Thymus (tissue), 11 donors: ENCODE results near the gene CCND3. TPM values are rescaled to one million over a fixed set of nuclear protein-coding genes. Genes with fewer than 3 reads are reported as not detected.

Source experiments
- DNase-seq, 9 donors: peaks; one replicate each; pipeline ENCODE4 v3.0.0-alpha.2; 2013; ENCODE audit warnings: low spot score in 9 of 9, low read depth in 6 of 9, missing footprints in 1 of 9
- H3K27ac ChIP-seq, 2 donors: one replicate each; pipeline ENCODE4 v1.5.1; 2013; ENCODE audit warnings: control low read depth in 1 of 2, low read depth in 1 of 2, low read length in 1 of 2, mild to moderate bottlenecking in 1 of 2, moderate library complexity in 1 of 2
- H3K27me3 ChIP-seq, 2 donors: one replicate each; pipeline ENCODE4 v1.5.1; 2013; ENCODE audit warnings: low read length in 1 of 2; ENCODE audit not compliant: control insufficient read depth in 2 of 2, insufficient read depth in 1 of 2
- H3K36me3 ChIP-seq, 2 donors: one replicate each; pipeline ENCODE4 v1.5.1; 2013; ENCODE audit warnings: low read length in 1 of 2, mild to moderate bottlenecking in 1 of 2, moderate library complexity in 1 of 2; ENCODE audit not compliant: control insufficient read depth in 2 of 2, insufficient read depth in 2 of 2
- H3K4me1 ChIP-seq, 2 donors: one replicate each; pipeline ENCODE4 v1.5.1; 2013; ENCODE audit warnings: low read length in 2 of 2; ENCODE audit not compliant: control insufficient read depth in 2 of 2, insufficient read depth in 2 of 2
- H3K4me3 ChIP-seq, 2 donors: one replicate each; pipeline ENCODE4 v1.5.1; 2013; ENCODE audit warnings: low read length in 2 of 2, control low read depth in 1 of 2, mild to moderate bottlenecking in 1 of 2
- H3K9me3 ChIP-seq, 2 donors: one replicate each; pipeline ENCODE4 v1.5.1; 2013; ENCODE audit warnings: low read length in 1 of 2, mild to moderate bottlenecking in 1 of 2; ENCODE audit not compliant: control insufficient read depth in 2 of 2, insufficient read depth in 1 of 2
- WGBS: extraction: QIAGEN DNeasy Blood & Tissue Kit; methylation state at CpG from one replicate; pipeline ENCODE4 v1.1.7; 2013; 5-methylcytosine and 5-hydroxymethylcytosine counted together
- polyA plus RNA-seq: library from polyadenylated mRNA; stranded (reverse); fragments of 200-250 nt; gene quantifications from one replicate; pipeline ENCODE4 v1.2.3, GENCODE V29; 2013
- total RNA-seq: library from RNA; stranded (reverse); fragments of 120-200 nt; gene quantifications from one replicate; pipeline ENCODE4 v1.2.4, GENCODE V29; 2013
- donor health status: healthy.

CCND3 gene
- total and polyA plus RNA-seq, 2 donors, result 131 to 277 TPM

DNA sequence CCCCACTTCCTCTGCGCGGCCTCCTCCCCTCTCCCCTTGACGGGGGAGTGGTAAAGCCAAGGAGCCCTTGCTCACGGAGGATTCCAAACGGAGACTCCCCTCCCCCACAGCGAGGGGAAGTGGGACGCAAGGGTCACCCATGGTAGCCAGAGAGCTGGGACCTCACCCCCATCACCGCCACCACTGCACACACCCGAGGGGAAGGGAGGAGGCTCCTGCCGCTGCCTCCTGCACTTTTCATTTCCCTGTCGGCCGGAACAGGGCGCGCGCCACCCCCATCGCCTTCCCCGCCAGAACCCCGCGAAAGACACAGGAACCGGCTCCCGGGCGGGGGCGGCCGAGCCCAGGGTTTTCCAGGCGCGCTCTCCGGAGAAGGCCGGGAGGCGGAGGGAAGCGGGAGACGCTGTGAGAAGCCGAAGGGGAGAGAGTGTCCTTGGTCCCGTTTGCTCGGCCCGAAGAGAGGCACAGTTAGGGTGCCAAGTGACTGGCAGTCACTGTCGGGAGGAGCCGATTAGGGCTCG, 789 bp downstream of the CCND3 start:
- H3K4me1 ChIP-seq, result peaks cover 48 to 61% of the 10 kb centered on the region in 2 donors
- H3K27me3 ChIP-seq, result no peaks in the 10 kb centered on the region
- peak overlapping the region; percentile 77 to 93 for H3K27ac ChIP-seq

GRCh38 chr6:41939848-41940758, 1.5 kb downstream of the CCND3 start:
- no peaks in the 10 kb centered on the region for H3K9me3 ChIP-seq
- peak in 2 of 9 donors; percentile 14 to 42 for DNase-seq

More for the DNA sequence above, 789 bp downstream of the CCND3 start:
- DNase-seq, result peak in 5 of 9 donors; percentile 63 to 88 (median 76)
- no peaks in the 10 kb centered on the region for H3K9me3 ChIP-seq
- H3K36me3 ChIP-seq, result peaks cover 46% of the 10 kb centered on the region in 2 donors
- H3K4me3 ChIP-seq, result peak overlapping the region; percentile 62 to 99
- WGBS, result under 1% methylated on average over 38 of the region's 38 CpGs

GRCh38 chr6:41939176-41939847, 2.3 kb downstream of the CCND3 start:
- no peaks in the 10 kb centered on the region for H3K9me3 ChIP-seq
- peak overlapping the region; percentile 78 to 93 for H3K27ac ChIP-seq
- peaks cover 59 to 61% of the 10 kb centered on the region in 2 donors for H3K36me3 ChIP-seq
- peak in 3 of 9 donors; percentile 32 to 60 (median 38) for DNase-seq
- no peaks in the 10 kb centered on the region for H3K27me3 ChIP-seq
- 7% methylated on average over 11 of the region's 11 CpGs for WGBS
- peaks cover 54 to 73% of the 10 kb centered on the region in 2 donors for H3K4me1 ChIP-seq
- peak overlapping the region; percentile 62 to 99 for H3K4me3 ChIP-seq

More at GRCh38 chr6:41939848-41940758, 1.5 kb downstream of the CCND3 start:
- 10% methylated on average over 27 of the region's 27 CpGs for WGBS
- H3K27ac ChIP-seq, result peak overlapping the region; percentile 68 to 93
- peaks cover 51 to 54% of the 10 kb centered on the region in 2 donors for H3K36me3 ChIP-seq
- peak overlapping the region; percentile 62 to 99 for H3K4me3 ChIP-seq
- H3K27me3 ChIP-seq, result no peaks in the 10 kb centered on the region
- H3K4me1 ChIP-seq, result peaks cover 54 to 66% of the 10 kb centered on the region in 2 donors

DNA sequence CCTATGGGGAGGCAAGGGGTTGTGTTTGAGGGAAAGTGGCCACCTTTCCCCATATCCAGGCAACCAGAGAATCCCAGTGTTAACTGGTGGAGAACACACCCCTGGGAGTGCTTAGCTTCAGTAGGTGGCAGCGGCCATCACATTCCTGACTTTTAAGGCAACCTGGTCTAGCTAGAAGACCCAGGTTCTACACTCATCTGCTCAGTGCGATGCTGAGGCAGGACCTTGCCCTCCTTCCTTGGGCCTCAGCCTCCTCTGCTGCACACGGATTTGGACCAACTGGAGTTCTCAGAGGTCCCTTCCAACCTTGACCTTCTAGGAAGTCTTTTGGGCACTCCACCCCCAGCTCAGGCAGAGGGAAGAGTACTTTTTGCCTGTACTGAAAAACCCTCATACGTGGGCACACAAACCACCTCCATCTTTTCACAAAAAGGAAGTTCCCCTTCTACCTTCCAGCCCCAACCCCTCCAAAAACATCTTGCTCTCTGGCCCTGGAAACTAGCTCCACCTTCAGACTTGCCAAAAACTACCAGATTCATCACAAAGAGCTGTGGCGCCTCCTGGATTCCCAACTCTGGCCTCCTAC, 2.9 kb downstream of the CCND3 start:
- WGBS, result 37% methylated on average over 5 of the region's 5 CpGs
- Histone ChIP-seq H3K36me3 (peaks cover 64 to 68% of the 10 kb centered on the region in 2 donors), H3K9me3 (no peaks in the 10 kb centered on the region), H3K4me3 (peak overlapping the region; percentile 62 to 99), H3K4me1 (peaks cover 54 to 74% of the 10 kb centered on the region in 2 donors), H3K27ac (peak overlapping the region; percentile 62 to 93), H3K27me3 (no peaks in the 10 kb centered on the region)
- peak in 1 of 9 donors; percentile 29 for DNase-seq

DNA sequence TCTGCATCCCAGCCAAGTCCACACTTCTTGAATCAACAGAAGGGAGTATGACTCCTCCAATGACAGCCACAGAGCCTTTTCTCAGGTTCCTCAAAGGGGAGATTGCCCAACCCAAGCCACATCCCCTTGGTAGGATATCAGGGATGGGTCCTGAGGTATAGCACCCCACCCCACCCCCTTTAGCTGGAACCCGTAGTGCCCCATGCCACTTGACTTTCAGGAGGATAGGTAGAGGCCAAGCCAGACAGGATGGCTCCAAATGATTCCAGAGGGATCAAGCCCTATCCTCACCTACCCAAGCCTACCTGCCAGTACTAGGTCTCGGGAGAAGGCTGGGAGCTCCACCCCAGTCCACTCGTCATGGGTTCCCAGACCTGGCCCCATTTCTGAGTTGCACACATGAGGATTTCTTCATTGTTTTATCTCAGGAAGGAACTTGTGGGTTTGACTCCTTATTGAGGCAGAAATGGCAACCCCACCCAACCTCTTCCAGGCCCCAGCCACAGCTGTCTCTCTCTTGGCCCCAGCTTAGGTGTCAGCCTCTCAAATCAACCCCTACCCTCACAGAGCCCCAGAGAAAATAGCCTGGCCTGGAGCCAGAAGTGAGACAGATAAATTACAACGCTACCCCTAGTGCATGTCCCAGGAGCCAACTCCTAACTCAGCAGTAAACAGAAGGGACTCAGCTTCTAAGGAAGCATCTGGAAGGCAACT, 3.6 kb downstream of the CCND3 start:
- WGBS, result 7% methylated on average over 4 of the region's 4 CpGs
- Histone ChIP-seq H3K27me3 (no peaks in the 10 kb centered on the region), H3K36me3 (peaks cover 68 to 74% of the 10 kb centered on the region in 2 donors), H3K4me1 (peaks cover 54 to 74% of the 10 kb centered on the region in 2 donors), H3K9me3 (no peaks in the 10 kb centered on the region), H3K4me3 (peak overlapping the region; percentile 62 to 99), H3K27ac (peak overlapping the region; percentile 62 to 93)
- peak in 4 of 9 donors; percentile 26 to 75 (median 40) for DNase-seq

- peaks cover 52 to 72% of the 10 kb centered on the region in 2 donors for H3K4me1 ChIP-seq
- DNase-seq, result no peak
- 58% methylated on average over 2 of the region's 2 CpGs for WGBS
- peak overlapping the region; percentile 8 to 99 for H3K4me3 ChIP-seq
- H3K36me3 ChIP-seq, result peaks cover 74 to 80% of the 10 kb centered on the region in 2 donors
- H3K27ac ChIP-seq, result peak overlapping the region in 1 of 2 donors; percentile 93
- H3K27me3 ChIP-seq, result no peaks in the 10 kb centered on the region
- no peaks in the 10 kb centered on the region for H3K9me3 ChIP-seq
Observed at GRCh38 chr6:41937472-41937860, 4.1 kb downstream of the CCND3 start.

DNA sequence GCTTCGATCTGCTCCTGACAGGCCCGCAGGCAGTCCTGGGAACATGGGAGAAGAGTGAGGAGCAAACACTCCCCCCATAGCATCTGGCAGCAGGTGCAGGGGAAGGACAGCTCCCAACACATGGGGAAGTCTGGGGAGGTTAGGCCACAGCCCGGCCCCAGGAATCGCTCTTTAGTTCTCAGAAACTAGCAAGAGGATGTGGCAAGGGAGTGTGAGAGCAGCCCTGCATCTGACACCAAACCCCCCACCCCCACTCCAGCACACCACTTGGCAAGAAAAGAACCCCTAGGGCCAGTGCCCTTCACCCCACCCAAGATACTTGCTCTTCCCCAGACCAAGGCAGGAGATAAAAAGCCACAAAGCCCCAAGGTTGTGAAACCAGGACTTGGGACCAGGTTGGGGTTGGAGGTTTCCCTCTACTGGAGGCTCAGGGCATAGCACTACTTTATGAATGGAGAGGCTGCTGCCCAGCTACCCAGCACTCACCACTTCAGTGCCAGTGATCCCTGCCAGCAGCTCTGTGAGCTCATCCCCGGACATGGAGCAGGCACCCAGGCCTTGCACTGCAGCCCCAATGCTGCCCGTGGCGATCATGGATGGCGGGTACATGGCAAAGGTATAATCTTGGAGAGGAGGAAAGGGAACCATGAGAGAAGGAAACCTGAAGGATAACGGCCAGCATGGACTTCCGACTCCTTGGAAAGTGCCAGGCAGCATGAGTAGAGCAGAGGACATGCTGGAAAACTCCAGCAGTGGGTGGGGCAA, 5.4 kb downstream of the CCND3 start:
- Histone ChIP-seq H3K27ac (peak overlapping the region; percentile 53 to 93), H3K9me3 (no peaks in the 10 kb centered on the region), H3K4me3 (peak overlapping the region; percentile 11 to 99), H3K36me3 (peaks cover 86 to 92% of the 10 kb centered on the region in 2 donors), H3K4me1 (peaks cover 49 to 65% of the 10 kb centered on the region in 2 donors), H3K27me3 (no peaks in the 10 kb centered on the region)
- DNase-seq, result peak in 6 of 9 donors; percentile 65 to 88 (median 74)
- WGBS, result 33% methylated on average over 10 of the region's 10 CpGs

DNA sequence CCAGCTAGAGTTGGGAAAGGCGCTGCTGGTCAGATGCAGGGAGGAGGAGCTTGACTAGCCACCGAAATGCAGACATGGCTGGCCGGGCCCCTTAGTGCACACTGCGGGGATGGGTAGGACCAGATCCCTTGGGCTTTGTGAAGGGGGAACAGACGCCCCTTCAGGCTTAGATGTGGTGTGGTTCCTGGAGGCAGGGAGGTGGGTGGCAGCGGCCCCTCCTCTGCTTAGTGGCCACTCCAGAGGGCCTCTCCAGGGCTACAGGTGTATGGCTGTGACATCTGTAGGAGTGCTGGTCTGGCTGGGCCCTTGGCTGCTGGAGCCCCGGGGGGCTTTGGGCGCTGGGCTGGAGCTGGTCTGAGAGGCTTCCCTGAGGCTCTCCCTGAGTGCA, 5.9 kb downstream of the CCND3 start:
- DNase-seq, result no peak
- Histone ChIP-seq H3K27me3 (no peaks in the 10 kb centered on the region), H3K36me3 (peaks cover 87 to 98% of the 10 kb centered on the region in 2 donors), H3K4me1 (peaks cover 49 to 64% of the 10 kb centered on the region in 2 donors), H3K27ac (peak overlapping the region; percentile 53 to 93), H3K4me3 (peak overlapping the region in 1 of 2 donors; percentile 99), H3K9me3 (no peaks in the 10 kb centered on the region)
- 35% methylated on average over 8 of the region's 8 CpGs for WGBS
